ENCODE results near the gene KRT73.

The KRT73 gene

DNA sequence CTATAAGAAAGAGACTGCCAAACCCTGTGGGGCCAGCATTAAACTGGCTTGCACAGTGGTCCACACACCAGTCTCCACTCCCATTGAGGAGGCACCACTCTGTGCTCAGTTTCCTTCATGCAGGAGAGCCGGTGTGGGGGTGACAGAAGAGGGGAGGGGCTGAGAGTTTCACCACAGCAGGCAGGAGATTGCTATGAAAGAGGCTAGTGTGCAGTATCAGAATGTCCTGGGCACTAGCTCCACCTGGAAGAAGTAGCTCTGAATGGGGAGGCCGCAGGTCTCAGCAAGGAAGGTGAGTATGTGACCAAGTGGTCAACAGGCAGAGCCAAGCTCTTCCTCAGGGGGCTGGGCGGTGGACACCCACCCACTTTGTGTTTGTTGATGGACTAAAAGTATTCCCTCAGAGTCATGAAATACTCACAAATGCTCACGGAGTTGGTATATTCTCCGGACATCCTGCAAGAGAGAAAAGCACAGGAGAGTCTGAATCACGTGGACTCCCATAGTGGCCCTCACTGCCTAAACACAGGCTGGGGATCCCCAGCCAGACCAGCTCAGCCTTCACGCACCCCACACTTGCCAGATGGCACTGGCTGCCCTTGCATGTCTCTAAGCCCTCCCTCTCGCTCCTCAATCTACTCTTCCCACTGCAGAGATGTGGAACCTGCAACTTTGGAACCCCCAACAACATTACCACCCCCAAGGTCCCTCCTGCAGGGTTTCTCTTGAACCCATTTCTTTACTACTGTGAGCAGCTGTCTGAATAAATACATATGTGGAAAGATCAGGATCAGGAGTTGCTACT is 9.3 kb downstream of the KRT73 start:
- H3K27me3 ChIP-seq: 0 out of 2 replicates have a peak, but pooled peaks cover 8% of the 10 kb centered on the region

DNA sequence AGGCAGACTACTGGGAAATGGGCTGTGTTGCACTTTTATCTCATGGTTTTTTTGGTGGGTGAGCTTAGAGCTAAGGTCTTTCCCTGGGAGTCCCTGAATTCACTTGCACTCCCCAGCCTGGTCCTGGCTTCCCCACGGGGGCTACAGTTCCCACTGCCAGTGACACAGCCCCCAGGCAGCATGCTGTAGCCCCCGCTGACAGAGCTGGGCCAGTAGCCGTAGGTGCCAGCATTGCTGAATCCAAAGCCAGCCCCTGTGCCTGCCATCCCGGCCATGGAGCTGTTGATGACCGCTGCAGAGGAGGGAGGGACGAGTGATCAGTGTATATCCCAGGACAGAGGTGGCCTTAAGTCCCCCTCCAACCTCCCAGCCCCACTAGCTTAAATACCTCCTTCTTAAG is 10.2 kb downstream of the KRT73 start:
- no peaks in the 10 kb centered on the region for H3K36me3 ChIP-seq
- TF ChIP-seq, protein P1, sequence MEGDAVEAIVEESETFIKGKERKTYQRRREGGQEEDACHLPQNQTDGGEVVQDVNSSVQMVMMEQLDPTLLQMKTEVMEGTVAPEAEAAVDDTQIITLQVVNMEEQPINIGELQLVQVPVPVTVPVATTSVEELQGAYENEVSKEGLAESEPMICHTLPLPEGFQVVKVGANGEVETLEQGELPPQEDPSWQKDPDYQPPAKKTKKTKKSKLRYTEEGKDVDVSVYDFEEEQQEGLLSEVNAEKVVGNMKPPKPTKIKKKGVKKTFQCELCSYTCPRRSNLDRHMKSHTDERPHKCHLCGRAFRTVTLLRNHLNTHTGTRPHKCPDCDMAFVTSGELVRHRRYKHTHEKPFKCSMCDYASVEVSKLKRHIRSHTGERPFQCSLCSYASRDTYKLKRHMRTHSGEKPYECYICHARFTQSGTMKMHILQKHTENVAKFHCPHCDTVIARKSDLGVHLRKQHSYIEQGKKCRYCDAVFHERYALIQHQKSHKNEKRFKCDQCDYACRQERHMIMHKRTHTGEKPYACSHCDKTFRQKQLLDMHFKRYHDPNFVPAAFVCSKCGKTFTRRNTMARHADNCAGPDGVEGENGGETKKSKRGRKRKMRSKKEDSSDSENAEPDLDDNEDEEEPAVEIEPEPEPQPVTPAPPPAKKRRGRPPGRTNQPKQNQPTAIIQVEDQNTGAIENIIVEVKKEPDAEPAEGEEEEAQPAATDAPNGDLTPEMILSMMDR (IDR thresholded peaks at IDR 0.05; ENCODE audit: low read depth, low read length): no peak
- H3K27me3 ChIP-seq: 0 out of 2 replicates have a peak, but pooled peaks cover 8% of the 10 kb centered on the region
- H3K4me1 ChIP-seq: no peaks in the 10 kb centered on the region
- DNase-seq: no peak
- H3K4me3 ChIP-seq (ENCODE audit: low read depth, low read length): no peak overlapping the region
- no peaks in the 10 kb centered on the region for H3K9me3 ChIP-seq

More for the DNA sequence above, 9.3 kb downstream of the KRT73 start:
- Histone ChIP-seq H3K4me1 (no peaks in the 10 kb centered on the region), H3K9me3 (no peaks in the 10 kb centered on the region), H3K36me3 (no peaks in the 10 kb centered on the region), H3K4me3 (ENCODE audit: low read depth, low read length) (no peak overlapping the region)
- DNase-seq: no peak
- TF ChIP-seq, protein P1 (IDR thresholded peaks at IDR 0.05; ENCODE audit: low read depth, low read length): no peak

DNA sequence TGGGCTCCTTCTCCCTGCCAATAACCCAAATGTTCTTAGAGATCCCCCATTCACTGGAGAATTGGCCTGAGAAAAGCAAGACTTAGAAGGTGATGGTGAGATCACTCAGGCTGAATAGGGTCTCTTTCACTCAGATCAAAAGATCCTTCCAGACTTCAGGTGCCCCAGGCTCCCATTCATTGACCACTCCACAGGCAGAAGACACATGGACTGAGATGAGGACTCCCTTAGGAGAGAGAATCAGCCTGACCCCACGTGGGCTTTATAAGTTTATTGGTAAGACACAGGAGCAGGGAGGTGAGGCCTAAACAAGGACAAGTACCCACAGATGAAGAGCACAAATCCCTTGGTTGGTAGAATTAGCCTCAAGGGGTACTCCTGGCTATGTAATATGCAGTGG is 11.0 kb downstream of the KRT73 start:
- Histone ChIP-seq H3K36me3 (no peaks in the 10 kb centered on the region), H3K4me3 (ENCODE audit: low read depth, low read length) (no peak overlapping the region), H3K4me1 (no peaks in the 10 kb centered on the region), H3K9me3 (no peaks in the 10 kb centered on the region), H3K27me3 (peaks cover 10% of the 10 kb centered on the region)
- TF ChIP-seq, protein P1 (IDR thresholded peaks at IDR 0.05; ENCODE audit: low read depth, low read length): no peak
- no peak for DNase-seq

DNA sequence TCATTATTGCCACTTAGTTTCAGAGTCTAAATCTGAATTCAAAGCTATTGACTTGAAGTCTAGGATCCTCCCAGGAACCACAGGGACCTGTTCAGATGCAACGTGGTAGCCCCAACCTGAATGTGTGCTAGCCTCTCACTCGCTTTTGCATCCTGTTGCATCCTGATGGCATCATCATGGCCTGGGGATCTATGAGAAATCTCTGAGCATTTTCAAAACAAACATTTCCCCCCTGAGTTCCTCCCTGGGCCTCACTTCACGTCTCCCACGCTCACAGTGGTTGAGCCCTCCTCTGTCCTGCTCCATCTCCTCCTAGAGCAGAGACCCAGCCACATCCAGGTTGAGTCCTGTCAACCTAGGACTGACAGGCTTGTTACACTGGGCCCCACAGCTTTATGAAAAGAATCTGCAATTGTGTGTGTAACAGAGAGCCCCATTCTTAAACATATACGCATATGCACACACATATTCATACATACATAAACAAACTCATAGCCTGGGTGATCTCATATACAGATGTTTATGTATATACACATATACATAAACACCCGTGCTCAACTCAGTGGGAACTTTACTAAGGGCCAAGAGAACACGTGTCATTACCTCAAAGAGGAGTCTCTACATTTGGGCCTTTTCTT is 11.7 kb downstream of the KRT73 start:
- Histone ChIP-seq H3K27me3 (peaks cover 12% of the 10 kb centered on the region), H3K4me1 (no peaks in the 10 kb centered on the region), H3K4me3 (ENCODE audit: low read depth, low read length) (no peak overlapping the region), H3K36me3 (no peaks in the 10 kb centered on the region), H3K9me3 (no peaks in the 10 kb centered on the region)
- DNase-seq: no peak
- TF ChIP-seq, protein P1 (IDR thresholded peaks at IDR 0.05; ENCODE audit: low read depth, low read length): no peak

DNA sequence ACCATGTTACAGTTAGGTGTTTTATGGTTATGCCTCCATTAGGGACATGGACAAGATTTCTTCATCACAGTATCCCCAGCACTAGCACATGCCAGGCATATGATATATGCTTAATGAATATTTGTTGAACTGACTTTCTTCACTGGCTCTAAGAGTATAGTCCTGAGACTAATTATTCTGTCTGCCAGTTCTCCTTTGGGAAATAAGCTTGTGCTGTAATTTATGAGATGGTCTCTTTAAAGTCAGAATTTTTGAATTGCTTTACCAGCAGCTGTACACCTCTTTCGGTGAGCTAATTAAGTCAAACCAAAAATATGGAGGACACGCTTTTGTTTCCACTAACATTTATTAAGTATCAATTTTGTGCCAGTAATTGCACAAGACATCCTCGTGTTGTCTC is 12.3 kb downstream of the KRT73 start:
- Histone ChIP-seq H3K36me3 (no peaks in the 10 kb centered on the region), H3K27me3 (peaks cover 12% of the 10 kb centered on the region), H3K9me3 (no peaks in the 10 kb centered on the region), H3K4me3 (ENCODE audit: low read depth, low read length) (no peak overlapping the region), H3K4me1 (no peaks in the 10 kb centered on the region)
- TF ChIP-seq, protein P1 (IDR thresholded peaks at IDR 0.05; ENCODE audit: low read depth, low read length): no peak
- DNase-seq: no peak

DNA sequence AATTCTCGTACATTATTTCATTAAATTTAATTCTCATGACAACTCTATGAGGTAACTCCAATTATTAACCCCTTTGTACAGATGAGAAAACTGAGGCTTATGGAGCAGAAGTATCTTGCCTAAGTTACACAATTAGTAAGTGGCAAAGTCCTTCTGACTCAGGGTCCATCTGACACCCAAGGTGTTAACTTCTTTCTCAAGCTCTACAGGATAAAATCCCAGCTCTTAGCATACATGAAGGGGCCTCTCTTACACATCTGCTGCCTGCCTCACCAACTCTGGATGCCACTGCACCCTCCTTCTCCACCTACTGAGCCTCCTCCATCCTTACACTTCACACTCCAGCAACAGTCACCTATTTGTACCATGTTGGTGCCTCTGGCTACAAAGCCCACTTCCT is 12.8 kb downstream of the KRT73 start:
- Histone ChIP-seq H3K27me3 (peaks cover 12% of the 10 kb centered on the region), H3K36me3 (no peaks in the 10 kb centered on the region), H3K9me3 (no peaks in the 10 kb centered on the region), H3K4me1 (no peaks in the 10 kb centered on the region), H3K4me3 (ENCODE audit: low read depth, low read length) (no peak overlapping the region)
- TF ChIP-seq, protein P1 (IDR thresholded peaks at IDR 0.05; ENCODE audit: low read depth, low read length): no peak
- no peak for DNase-seq
